Stomach (tissue), 9 donors: ENCODE results near the gene ALK. TPM values are rescaled to one million over a fixed set of nuclear protein-coding genes. Genes with fewer than 3 reads are reported as not detected.

Source experiments
- DNase-seq, 2 donors: peaks; one replicate each; pipeline versions ENCODE4 v3.0.0 to v3.0.0-alpha.2; 2013 to 2019
- H3K27ac ChIP-seq, 5 donors: fragments of 200-600 bp in 4 of 5; sonication (generic) in 4 of 5; one replicate each; pipeline ENCODE4 v1.5.1; 2013 to 2019; ENCODE audit warnings: mild to moderate bottlenecking in 1 of 5, moderate library complexity in 1 of 5
- H3K27me3 ChIP-seq, 3 donors: fragments of 200-600 bp; sonication (generic); one replicate each; pipeline ENCODE4 v1.5.1; 2017 to 2019; ENCODE audit warnings: mixed run types in 1 of 3
- H3K36me3 ChIP-seq, 4 donors: fragments of 200-600 bp; sonication (generic); 1 replicate in 3 of 4; 2 replicates in 1 of 4; pipeline ENCODE4 v1.5.1; 2016 to 2019
- H3K4me1 ChIP-seq, 4 donors: fragments of 200-600 bp; sonication (generic); one replicate each; pipeline ENCODE4 v1.5.1; 2016 to 2019
- H3K4me3 ChIP-seq, 4 donors: fragments of 200-600 bp; sonication (generic) in 3 of 4; one replicate each; pipeline ENCODE4 v1.5.1; 2016 to 2019; ENCODE audit warnings: mild to moderate bottlenecking in 1 of 4
- H3K9me3 ChIP-seq, 4 donors: fragments of 200-600 bp; sonication (generic); one replicate each; pipeline ENCODE4 v1.5.1; 2016 to 2019
- EP300 ChIP-seq: sonication (generic); formaldehyde crosslinking; IDR thresholded peaks from one replicate; pipeline ENCODE4 v1.6.1; 2017; ENCODE audit warnings: antibody characterized with exemption
- POLR2A ChIP-seq, 4 donors: fragments of 450-650 bp; IDR thresholded peaks; one replicate each; pipeline ENCODE4 v1.6.1; 2016; ENCODE audit warnings: antibody characterized with exemption in 4 of 4, control low read depth in 2 of 4, mild to moderate bottlenecking in 1 of 4, moderate library complexity in 1 of 4
- POLR2AphosphoS5 ChIP-seq, 3 donors: sonication (generic); formaldehyde crosslinking; IDR thresholded peaks; one replicate each; pipeline ENCODE4 v1.6.1; 2016; ENCODE audit warnings: antibody characterized with exemption in 3 of 3
- WGBS, 5 donors: extraction: QIAGEN DNeasy Blood & Tissue Kit in 3 of 5; methylation state at CpG; one replicate each; pipeline versions ENCODE4 v1.1.5 to v1.1.7; 2013 to 2018; 5-methylcytosine and 5-hydroxymethylcytosine counted together
- intact Hi-C: fragments of 100-400 bp; cut with DNase I; formaldehyde crosslinking; loops from one replicate; pipeline ENCODE4 v1.15.1; 2023; ENCODE audit warnings: low total_unique reads
- polyA plus RNA-seq, 3 donors: library from polyadenylated mRNA; stranded (reverse); fragments of 200-250 nt; gene quantifications; one replicate each; pipeline ENCODE4 v1.2.3, GENCODE V29; 2013
- total RNA-seq, 5 donors: library from RNA; depleted of rRNA; stranded (reverse); fragments of >200 nt; gene quantifications; one replicate each; pipeline versions ENCODE4 v1.1.0 to v1.2.3, GENCODE V29; 2014 to 2016
- TF ChIP-seq, protein P1 (sequence below), 7 experiments: fragments of 450-650 bp in 4 of 7; fragments of 200-600 bp in 3 of 7; sonication (generic) in 3 of 7; IDR thresholded peaks; one replicate each; pipeline ENCODE4 v1.5.1; 2016 to 2019; ENCODE audit warnings: antibody characterized with exemption in 7 of 7, control low read depth in 2 of 7, mild to moderate bottlenecking in 1 of 7
- donor health status: healthy with polysubstance abuse.
- donor health status: Bipolar disorder and iron deficiency.
- donor health status: healthy.

The ALK gene
- total and polyA plus RNA-seq, 8 donors: 0.13 to 0.92 TPM; not detected in 6

DNA sequence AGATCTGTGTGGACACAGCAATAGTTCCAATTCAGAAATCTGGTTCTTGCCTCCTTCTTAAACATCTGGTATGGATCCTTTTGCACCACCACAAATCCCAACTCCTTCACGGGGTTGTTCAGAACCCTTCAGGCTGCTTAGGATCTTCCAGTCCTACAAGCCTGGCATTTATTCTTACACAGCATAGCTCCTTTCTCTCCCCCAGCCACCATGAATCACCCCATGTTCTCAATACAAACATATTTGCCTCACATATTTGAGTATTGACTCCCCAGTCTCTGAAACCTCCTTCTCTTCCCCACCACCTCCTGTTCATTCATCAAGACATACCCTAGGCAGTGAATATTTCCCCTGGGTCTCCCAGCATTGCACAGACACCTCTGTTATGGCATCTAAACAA, 155.2 kb downstream of the ALK start:
- Histone ChIP-seq H3K4me3 (no peak overlapping the region), H3K27ac (no peak overlapping the region), H3K9me3 (no peaks in the 10 kb centered on the region), H3K27me3 (no peaks in the 10 kb centered on the region), H3K36me3 (no peaks in the 10 kb centered on the region), H3K4me1 (no peaks in the 10 kb centered on the region)
- intact Hi-C loops: no loop called here
- DNase-seq: no peak
- 64 to 86% (median 83%) methylated on average over 1 of the region's 1 CpG for WGBS, 5 donors
- TF ChIP-seq EP300 (no peak), POLR2A (IDR thresholded peaks at IDR 0.05) (no peak), POLR2AphosphoS5 (IDR thresholded peaks at IDR 0.05) (no peak)
- TF ChIP-seq, protein P1, sequence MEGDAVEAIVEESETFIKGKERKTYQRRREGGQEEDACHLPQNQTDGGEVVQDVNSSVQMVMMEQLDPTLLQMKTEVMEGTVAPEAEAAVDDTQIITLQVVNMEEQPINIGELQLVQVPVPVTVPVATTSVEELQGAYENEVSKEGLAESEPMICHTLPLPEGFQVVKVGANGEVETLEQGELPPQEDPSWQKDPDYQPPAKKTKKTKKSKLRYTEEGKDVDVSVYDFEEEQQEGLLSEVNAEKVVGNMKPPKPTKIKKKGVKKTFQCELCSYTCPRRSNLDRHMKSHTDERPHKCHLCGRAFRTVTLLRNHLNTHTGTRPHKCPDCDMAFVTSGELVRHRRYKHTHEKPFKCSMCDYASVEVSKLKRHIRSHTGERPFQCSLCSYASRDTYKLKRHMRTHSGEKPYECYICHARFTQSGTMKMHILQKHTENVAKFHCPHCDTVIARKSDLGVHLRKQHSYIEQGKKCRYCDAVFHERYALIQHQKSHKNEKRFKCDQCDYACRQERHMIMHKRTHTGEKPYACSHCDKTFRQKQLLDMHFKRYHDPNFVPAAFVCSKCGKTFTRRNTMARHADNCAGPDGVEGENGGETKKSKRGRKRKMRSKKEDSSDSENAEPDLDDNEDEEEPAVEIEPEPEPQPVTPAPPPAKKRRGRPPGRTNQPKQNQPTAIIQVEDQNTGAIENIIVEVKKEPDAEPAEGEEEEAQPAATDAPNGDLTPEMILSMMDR (IDR thresholded peaks at IDR 0.05): no peak

GRCh38 chr2:29765721-29766120, 155.7 kb downstream of the ALK start:
- intact Hi-C loops: no loop called here
- peak in 1 of 2 donors; percentile 41 for DNase-seq
- no peaks in the 10 kb centered on the region for H3K36me3 ChIP-seq
- no peaks in the 10 kb centered on the region for H3K9me3 ChIP-seq
- TF ChIP-seq POLR2A (IDR thresholded peaks at IDR 0.05) (no peak), EP300 (no peak), POLR2AphosphoS5 (IDR thresholded peaks at IDR 0.05) (no peak)
- TF ChIP-seq, protein P1 (IDR thresholded peaks at IDR 0.05): no peak
- H3K27me3 ChIP-seq: no peaks in the 10 kb centered on the region
- no peak overlapping the region for H3K4me3 ChIP-seq
- no peaks in the 10 kb centered on the region for H3K4me1 ChIP-seq
- H3K27ac ChIP-seq: no peak overlapping the region
- WGBS, 5 donors: 64 to 89% (median 84%) methylated on average over 1 of the region's 1 CpG

- H3K9me3 ChIP-seq: no peaks in the 10 kb centered on the region
- intact Hi-C loops: no loop called here
Observed at GRCh38 chr2:29763371-29763770, 158.0 kb downstream of the ALK start.

DNA sequence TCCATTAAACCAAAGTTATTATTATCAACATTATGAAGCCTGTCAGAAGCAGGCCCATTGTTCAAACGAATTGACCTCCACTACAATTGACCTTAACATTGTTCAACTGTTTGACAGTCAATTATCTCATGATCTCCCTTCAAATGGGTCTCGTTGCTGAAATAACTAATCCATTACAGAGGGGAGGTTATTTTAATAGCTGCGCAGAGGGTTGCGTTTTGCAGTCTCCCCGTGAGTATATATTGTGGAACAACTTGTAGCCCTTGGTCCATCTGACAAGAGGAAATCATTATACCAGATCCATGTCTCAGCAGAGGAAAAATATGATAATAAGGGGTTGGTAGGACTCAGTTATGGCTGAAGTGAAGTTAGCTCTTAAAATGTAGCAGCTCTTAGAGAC, 159.1 kb downstream of the ALK start:
- DNase-seq: no peak
- Histone ChIP-seq H3K36me3 (no peaks in the 10 kb centered on the region), H3K27me3 (no peaks in the 10 kb centered on the region), H3K27ac (no peak overlapping the region), H3K9me3 (no peaks in the 10 kb centered on the region), H3K4me1 (peaks cover 0 to 9% (median 0%) of the 10 kb centered on the region in 4 donors), H3K4me3 (no peak overlapping the region)
- TF ChIP-seq, protein P1 (IDR thresholded peaks at IDR 0.05): no peak
- no peak for TF ChIP-seq POLR2A (IDR thresholded peaks at IDR 0.05)
- TF ChIP-seq EP300: no peak
- TF ChIP-seq POLR2AphosphoS5 (IDR thresholded peaks at IDR 0.05): no peak
- intact Hi-C loops: no loop called here
- 61 to 74% (median 67%) methylated on average over 5 of the region's 5 CpGs for WGBS, 5 donors

More at GRCh38 chr2:29763371-29763770, 158.0 kb downstream of the ALK start:
- WGBS, 5 donors: 32 to 68% (median 55%) methylated on average over 3 of the region's 3 CpGs
- Histone ChIP-seq H3K4me1 (peaks cover 0 to 9% (median 0%) of the 10 kb centered on the region in 4 donors), H3K4me3 (no peak overlapping the region), H3K27ac (no peak overlapping the region), H3K36me3 (no peaks in the 10 kb centered on the region), H3K27me3 (no peaks in the 10 kb centered on the region)
- DNase-seq: no peak
- TF ChIP-seq POLR2A (IDR thresholded peaks at IDR 0.05) (no peak), POLR2AphosphoS5 (IDR thresholded peaks at IDR 0.05) (no peak)

DNA sequence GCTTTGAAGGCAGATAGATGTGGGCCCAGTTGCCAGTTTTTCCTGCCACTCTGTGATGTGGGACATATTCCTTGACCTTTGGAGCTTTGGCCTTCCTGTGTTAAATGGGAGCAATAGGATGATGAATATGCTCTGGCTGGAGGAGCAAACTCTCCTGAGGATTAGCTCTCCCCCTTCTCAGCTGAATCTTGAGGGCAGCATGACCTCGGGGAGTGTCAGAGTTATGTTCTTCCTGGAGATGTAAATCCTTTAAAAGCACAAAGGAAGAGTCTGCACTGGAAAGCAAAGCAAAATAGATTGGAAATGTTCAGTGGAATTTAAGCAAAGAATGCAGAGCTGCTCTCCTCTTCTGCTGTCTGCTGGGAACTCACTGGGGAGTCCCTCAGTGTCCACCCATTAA, 160.1 kb downstream of the ALK start:
- no peaks in the 10 kb centered on the region for H3K36me3 ChIP-seq
- no peak for DNase-seq
- 55 to 80% (median 69%) methylated on average over 1 of the region's 1 CpG for WGBS, 5 donors
- H3K27me3 ChIP-seq: no peaks in the 10 kb centered on the region
- TF ChIP-seq, protein P1 (IDR thresholded peaks at IDR 0.05): no peak
- TF ChIP-seq POLR2A (IDR thresholded peaks at IDR 0.05) (no peak), EP300 (no peak), POLR2AphosphoS5 (IDR thresholded peaks at IDR 0.05) (no peak)
- H3K4me3 ChIP-seq: no peak overlapping the region
- intact Hi-C loops: no loop called here
- H3K9me3 ChIP-seq: no peaks in the 10 kb centered on the region
- no peak overlapping the region for H3K27ac ChIP-seq
- H3K4me1 ChIP-seq: peaks cover 0 to 9% (median 0%) of the 10 kb centered on the region in 4 donors
